ENCODE data around the gene ZNF564. TPM values are rescaled to one million over a fixed set of nuclear protein-coding genes. Genes with fewer than 3 reads are reported as not detected.

ZNF564 gene
- total and polyA plus RNA-seq, 2 of the 13 experiments (the other 11 are each of a cell fraction or from before 2014, with no cell fraction given) = 2.3 to 11.1 TPM

DNA sequence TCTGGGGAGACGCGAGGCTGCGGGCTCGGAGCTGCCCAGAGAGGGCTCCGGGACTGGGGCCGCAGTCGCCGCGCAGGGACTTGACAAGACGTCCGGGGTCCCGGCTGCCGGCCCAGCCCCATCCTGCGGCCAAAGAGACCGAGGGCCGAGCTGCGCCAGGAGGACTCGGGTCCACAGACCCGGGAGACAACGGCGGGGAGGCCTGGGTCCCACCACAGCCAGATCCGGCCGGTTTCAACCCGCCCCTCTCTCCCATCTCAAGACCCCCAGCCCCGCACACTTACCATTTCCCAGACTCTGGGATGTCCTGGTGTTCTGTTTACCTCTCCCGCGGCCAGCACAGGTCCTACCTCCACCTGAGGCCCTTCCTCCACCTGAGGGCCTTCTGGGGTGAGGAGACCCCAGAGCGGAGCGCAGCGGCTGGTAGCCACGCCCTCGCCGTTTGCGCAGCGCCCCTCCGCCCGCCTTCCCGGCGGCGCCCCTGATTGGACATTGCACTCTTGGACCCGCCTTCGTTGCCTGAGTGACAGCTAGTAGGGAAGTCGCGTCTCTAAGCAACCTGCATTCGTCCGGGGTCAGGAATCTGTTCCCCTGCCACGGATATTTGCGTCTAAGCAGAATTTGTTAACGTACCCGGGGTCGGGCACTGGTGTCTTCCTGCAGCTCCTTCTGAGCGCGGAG lies 66.8 kb downstream of the ZNF564 start, which contains the start of gene ZNF709 (continued):
- TF ChIP-seq ZNF142 (CRISPR knock-in tag; IDR thresholded peaks at IDR 0.05) (peak; percentile 59; the same call in 1 of the 2 replicates), ZSCAN12 (CRISPR knock-in tag; IDR thresholded peaks at IDR 0.05) (no peak), DZIP1 (CRISPR knock-in tag; IDR thresholded peaks at IDR 0.05) (no peak), POLR2A (IDR thresholded peaks at IDR 0.05; ENCODE audit: insufficient read depth in 1 of 2, low read depth in 2 of 2, low read length in 2 of 2) (peak; percentile 88 to 98), BRD4 (CRISPR knock-in tag; IDR thresholded peaks at IDR 0.05) (no peak), ZNF768 (CRISPR knock-in tag; IDR thresholded peaks at IDR 0.05) (peak; percentile 32; the same call in 1 of the 2 replicates), ZNF260 (CRISPR knock-in tag; IDR thresholded peaks at IDR 0.05; ENCODE audit: borderline replicate concordance, low read depth) (no peak), ZNF296 (CRISPR knock-in tag; conservative IDR thresholded peaks at IDR 0.05) (no peak), PATZ1 (CRISPR knock-in tag; IDR thresholded peaks at IDR 0.05) (peak; percentile 35; the same call in 1 of the 2 replicates), ZNF761 (CRISPR knock-in tag; conservative IDR thresholded peaks at IDR 0.05) (peak; percentile 91)
- TF ChIP-seq, protein P1, sequence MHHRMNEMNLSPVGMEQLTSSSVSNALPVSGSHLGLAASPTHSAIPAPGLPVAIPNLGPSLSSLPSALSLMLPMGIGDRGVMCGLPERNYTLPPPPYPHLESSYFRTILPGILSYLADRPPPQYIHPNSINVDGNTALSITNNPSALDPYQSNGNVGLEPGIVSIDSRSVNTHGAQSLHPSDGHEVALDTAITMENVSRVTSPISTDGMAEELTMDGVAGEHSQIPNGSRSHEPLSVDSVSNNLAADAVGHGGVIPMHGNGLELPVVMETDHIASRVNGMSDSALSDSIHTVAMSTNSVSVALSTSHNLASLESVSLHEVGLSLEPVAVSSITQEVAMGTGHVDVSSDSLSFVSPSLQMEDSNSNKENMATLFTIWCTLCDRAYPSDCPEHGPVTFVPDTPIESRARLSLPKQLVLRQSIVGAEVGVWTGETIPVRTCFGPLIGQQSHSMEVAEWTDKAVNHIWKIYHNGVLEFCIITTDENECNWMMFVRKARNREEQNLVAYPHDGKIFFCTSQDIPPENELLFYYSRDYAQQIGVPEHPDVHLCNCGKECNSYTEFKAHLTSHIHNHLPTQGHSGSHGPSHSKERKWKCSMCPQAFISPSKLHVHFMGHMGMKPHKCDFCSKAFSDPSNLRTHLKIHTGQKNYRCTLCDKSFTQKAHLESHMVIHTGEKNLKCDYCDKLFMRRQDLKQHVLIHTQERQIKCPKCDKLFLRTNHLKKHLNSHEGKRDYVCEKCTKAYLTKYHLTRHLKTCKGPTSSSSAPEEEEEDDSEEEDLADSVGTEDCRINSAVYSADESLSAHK (CRISPR knock-in tag; IDR thresholded peaks at IDR 0.05; ENCODE audit: borderline replicate concordance) = no peak
- TF ChIP-seq, protein P2, sequence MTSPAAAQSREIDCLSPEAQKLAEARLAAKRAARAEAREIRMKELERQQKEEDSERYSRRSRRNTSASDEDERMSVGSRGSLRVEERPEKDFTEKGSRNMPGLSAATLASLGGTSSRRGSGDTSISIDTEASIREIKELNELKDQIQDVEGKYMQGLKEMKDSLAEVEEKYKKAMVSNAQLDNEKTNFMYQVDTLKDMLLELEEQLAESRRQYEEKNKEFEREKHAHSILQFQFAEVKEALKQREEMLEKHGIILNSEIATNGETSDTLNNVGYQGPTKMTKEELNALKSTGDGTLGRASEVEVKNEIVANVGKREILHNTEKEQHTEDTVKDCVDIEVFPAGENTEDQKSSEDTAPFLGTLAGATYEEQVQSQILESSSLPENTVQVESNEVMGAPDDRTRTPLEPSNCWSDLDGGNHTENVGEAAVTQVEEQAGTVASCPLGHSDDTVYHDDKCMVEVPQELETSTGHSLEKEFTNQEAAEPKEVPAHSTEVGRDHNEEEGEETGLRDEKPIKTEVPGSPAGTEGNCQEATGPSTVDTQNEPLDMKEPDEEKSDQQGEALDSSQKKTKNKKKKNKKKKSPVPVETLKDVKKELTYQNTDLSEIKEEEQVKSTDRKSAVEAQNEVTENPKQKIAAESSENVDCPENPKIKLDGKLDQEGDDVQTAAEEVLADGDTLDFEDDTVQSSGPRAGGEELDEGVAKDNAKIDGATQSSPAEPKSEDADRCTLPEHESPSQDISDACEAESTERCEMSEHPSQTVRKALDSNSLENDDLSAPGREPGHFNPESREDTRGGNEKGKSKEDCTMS (CRISPR knock-in tag; conservative IDR thresholded peaks at IDR 0.05) = no peak
